Activated T-helper 1 cell treated with Interleukin-2 at 50 U/mL for 16 hours (primary cell): ENCODE data around the gene ADAMTS16.

ENCODE experiments used
- DNase-seq: peaks from one replicate; pipeline ENCODE4 v3.0.0-alpha.2; 2020; ENCODE audit warnings: low read depth

ADAMTS16 gene

DNA sequence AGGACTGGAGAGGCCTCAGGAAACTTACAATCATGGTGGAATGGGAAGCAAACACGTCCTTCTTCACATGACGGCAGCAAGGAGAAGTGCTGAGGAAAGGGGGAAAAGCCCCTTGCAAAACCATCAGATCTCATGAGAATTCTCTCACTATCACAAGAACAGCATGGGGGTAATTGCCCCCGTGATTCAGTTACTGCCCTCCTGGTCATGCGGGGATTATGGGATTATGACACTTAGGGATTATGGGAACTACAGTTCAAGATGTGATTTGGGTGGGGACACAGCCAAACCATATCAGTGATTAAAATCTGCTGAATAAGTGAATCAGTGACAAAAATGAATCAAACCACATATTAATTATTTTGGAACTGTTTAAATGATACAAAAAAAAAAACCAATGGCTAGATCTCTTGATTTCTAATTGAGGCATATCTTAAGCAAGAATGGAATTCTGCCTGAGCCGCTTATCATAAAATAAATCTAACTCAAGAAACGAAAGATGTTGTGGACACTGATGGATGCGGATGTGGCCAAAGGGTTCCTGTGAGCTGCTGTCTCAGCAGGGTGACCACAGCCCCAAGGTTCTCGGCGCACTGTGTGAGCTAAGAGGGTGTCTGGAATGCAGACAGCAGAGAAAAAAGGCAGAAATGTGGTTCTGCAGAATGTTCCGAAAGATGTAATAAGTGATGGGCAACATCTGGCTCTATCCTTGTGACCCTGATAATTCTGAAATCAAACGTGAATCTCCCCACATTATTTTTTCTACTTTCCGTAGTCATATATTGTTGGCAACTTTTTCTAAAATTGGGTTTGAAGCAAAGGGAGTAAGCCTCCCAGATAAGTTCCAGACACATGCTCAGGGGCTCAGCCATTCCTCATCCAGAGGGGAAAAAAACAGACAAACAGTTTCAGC, 175.2 kb downstream of the ADAMTS16 start:
- no peak for DNase-seq

DNA sequence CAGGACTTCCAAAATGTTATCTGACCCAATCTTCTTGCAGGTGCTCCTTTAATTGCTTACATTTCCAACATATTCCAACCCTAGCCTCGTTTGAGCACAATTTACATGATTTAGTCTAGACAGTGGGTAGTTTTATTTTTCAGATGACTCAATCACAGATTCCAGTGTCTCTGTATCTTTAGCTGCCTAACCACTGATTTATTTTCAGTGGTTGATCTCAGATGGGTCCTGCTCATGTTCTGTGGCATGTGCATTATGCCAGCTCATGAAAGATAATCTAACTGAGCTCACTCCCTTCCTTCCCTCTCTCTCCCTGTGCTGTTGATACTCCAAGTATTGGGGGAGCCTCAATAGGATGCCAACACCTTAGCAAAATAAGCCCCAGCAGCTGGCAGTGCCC, 176.2 kb downstream of the ADAMTS16 start:
- no peak for DNase-seq

DNA sequence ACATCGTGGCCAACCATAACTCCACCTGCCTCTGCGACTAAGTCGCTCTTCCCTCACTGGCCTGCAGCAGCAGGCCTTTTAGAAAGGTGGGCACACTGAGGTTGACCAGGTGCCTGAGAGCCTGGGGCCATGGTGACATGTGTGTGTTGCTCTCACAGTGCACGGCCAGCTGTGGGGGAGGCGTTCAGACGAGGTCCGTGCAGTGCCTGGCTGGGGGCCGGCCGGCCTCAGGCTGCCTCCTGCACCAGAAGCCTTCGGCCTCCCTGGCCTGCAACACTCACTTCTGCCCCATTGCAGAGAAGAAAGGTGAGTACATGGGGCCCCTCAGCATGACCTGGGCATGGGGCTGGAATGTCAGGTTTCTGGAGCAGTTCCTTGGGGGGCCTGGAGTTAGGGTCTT, 177.8 kb downstream of the ADAMTS16 start:
- no peak for DNase-seq

DNA sequence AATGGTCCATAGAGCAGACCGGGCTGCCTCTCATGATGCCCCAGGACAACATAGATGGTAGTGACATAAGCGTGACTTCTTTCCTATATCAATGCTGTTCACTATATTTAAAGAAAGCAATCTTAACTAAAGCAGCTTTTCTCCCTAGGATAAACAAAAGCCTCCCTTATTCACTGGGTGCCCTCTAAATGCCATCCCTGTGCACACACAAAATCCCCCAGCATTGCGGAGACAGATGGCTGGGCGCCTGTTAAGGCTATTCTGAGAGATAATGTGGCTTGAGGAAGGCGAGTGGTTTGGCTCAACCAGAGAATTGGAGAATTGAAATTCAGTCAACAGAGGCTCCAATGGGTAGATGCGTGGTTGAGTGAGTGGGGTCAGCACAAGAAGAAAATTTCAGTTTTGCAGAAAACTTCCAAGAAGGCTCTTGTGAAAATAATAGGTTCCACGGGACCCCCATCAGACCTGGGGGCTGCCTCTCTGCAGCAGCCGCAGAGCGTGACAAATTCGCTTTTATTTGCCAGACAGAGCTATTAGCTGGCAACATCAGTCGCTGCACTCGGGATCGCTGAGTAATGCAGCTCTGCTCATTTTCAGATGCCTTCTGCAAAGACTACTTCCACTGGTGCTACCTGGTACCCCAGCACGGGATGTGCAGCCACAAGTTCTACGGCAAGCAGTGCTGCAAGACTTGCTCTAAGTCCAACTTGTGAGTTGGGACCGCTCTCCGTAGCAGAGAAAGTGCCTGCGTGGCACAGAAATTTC, 178.5 kb downstream of the ADAMTS16 start:
- DNase-seq = no peak

DNA sequence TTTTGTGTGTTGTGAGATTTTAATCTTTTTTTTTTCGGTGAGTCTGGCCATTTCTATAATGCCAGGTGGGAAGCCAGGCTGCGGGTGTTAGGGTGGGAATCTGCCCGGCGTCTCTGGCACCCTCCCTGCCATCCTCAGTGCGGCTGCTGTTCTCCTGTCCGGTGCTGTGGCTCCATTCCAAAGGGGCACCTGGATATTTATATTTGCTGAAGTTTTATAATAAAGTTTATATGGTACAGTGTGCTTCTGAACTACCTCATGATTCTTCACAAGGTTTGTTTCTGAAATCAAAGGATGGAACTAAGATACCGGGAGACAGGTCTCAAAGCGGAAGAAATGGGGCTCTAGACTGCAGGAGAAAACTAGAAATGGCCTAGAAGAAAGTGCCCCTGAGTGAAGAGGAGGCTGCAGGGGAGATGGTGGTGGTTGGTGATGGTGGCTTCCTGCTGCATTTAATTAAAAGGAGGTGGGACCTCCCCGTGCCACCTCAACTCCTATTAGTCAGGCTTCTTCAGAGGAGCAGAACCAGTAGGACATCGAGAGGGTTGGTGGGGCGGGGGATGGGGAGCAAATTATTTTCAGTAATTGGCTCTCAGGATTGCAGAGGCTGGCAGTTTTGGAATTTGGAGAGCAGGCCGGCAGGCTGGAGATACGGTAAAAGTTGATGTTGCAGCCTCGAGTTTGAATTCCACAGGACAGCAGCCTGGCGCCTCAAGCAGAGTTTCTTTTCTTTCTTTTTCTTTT, 180.1 kb downstream of the ADAMTS16 start:
- DNase-seq = no peak

DNA sequence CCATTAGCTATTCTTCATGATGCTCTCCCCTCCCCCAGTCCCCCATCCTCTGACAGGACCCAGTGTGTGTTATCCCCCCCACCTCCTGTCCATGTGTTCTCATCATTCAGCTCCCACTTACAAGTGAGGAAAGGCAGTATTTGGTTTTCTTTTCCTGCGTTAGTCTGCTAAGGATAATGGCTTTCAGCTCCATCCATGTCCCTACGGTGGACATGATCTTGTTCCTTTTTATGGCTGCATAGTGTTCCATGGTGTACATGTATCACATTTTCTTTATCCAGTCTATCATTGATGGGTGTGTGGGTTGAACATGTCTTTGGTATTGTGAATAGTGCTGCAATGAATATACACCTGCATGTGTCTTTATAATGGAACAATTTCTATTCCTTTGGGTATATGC, 181.0 kb downstream of the ADAMTS16 start:
- no peak for DNase-seq

DNA sequence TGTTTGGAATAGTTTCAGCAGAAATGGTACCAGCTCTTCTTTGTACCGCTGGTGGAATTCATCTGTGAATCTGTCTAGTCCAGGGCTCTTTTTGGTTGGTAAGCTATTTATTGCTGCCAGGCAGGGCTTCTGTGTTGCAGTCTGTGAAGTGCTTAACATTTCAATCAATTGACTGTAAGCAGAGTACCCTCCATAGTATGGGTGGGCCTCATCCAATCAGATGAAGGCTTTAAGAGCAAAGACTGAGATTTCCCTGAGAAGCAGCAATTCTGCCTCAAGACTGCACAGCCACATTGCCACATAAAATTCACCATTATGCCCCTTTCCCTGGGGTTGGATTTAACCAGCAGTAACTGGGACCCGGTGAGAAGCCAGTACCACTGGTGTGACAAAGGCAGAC, 183.4 kb downstream of the ADAMTS16 start:
- DNase-seq = no peak

DNA sequence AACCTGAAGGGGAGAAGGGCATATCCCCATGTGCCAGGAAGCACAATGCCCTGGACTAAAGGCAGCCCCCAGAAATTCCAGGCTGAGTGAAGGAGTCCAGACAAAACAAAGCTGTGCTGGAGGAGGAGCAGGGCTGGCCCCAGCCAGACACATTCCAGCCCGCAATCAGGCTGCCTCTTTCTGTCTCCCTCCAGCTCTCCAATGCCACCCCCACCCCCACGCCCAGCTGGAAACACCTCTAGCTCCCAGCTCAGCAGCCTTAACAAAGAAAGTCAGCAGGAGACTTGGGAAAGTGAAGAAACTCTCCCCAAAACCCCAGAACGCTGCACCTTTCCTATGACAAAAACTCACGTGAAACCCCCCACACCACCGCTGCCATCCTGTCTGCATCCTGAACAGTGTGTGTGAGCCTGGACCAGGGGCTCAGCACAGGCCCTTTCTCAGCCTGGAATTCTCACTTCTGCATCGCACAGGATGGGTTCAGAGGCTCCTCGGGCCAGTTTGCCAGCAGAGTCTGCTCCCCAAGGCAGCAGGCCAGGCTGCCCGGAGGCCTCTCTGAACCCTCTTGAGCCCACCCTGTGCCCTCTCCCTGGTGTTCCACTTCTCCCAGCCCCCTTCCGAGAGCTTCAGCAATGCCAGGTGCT, 186.1 kb downstream of the ADAMTS16 start:
- DNase-seq = no peak

DNA sequence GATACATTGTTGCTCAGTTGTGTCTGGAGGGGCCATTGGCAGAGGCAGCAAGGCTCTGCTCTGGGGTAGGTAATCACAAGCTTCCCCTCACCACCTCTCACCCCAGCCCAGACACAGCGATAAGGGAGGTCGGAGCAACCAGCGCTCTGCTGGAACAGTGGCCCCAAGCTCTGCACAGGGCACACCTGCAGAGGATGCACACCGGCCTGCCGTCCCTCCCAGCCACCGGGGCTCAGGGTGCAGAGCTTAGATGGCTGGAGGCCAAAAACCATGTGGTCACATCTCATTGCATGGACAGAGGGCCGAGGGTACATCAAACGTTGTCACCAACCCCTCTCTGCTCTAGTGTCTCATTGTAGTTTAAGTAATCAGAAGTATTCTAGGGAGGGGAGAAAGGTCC, 187.0 kb downstream of the ADAMTS16 start:
- no peak for DNase-seq

DNA sequence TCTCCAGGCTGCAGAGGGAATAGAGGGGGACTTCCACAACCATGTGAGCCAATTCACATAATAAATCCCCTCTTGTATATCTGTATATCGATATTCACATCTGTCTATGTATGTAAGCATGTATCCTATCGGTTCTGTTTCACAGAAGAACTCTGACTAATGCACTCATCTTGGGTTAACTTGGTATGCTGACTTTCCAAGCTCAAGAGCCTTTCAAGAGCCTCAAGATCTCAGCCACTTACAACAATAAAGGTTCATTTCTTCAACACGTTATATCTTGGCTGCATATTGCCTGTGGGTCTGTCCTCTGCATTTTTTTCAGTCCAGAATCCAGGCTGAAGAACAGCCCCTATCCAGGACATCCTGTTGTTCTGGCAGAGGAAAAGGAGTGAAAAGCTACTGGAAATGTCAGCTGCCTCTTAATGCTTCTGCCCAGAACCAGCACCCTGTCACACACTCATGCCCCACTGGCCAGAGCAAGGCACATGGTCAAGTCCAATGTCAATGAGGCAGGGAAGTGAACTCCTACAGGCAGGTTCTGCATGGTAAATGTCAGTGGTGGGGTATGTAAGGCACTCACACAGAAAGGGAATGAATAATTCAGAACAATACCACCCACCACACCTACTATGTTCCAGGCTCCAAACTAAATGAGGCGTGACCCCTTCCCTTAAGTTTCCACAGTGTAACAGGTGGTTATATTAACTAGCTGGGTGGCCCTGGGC, 190.8 kb downstream of the ADAMTS16 start:
- no peak for DNase-seq

DNA sequence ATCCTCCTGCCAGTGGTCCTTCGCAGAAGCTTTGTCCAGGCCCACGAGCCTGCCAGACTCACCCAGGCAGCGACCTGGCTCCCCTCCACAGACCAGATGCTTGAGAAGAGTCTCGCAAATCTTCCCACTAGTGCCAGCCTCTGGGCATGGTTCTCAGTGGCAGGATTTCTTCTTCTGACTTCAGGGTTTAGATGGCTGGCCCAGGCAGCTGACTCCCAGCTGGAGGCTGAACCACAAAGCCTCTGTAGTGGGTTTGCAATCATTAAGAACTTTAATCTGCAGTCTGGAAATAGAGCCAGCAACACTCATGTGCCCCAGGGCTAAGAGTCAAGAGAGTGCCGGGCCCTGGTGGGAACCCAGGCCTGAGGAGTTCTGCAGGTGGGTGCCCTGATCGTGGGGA, 191.7 kb downstream of the ADAMTS16 start:
- DNase-seq = no peak

DNA sequence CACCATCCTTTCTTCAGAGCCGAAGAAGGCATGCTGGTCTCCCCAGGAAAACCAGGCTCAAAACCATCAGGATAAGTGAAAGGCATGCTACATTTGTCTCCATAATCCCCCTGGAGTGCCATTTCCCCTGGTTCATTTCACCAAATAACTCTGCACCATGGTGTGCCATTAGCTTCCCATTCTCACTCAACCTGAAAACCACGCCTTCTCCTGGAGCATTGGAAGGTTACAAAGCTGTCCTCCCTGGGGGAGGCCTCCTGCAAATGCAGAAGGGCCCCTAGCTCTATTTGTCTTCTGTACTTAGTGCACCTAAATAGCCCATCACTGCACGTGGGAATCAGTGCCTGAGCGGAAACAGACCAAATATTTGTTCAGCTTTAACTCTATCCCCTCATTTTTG, 192.2 kb downstream of the ADAMTS16 start:
- DNase-seq = no peak

DNA sequence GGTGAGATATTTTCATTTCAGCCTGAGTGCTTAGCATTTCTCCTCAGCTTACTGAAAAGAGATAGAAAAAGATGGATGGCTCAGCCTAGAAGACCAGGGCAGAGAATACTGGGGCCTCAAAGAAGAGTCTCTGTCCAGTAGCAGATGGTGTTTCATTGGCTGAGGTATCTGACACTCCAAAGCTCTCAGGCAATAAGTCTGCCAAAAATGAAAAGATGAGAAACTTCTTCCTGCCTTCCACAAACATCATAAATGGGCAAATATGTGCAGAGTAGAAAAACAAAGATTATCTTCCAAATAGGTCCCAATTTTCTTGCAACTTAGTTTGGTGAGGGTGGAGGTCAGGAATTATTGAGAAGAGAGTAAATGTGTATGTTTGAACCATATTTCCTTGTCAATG, 195.0 kb downstream of the ADAMTS16 start:
- no peak for DNase-seq

DNA sequence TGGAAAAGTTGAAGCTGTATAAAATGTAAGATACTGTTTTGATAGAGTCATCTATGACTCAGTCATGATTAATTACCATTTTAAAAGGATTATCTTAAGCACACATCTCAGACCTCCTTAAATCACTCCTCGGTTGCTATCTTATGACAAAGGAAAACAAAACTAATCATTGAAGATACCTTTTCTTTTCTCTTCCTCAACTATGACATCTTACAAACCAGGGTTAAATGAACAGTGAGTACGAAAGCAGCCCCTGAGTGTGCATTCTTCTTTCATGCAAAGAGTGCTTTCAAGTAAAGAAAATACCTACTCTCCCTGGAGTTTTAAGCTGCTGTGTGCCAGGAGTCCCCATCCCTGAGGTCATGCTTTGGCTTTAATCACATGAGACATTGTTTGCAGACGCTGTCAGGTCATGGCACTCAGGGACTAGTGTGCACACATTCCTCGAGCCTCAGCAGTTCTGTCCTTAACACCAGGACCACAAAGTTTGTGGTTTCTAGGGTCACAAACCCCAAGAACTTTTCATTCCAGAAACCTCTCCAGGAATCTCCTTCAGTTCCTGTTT, 195.7 kb downstream of the ADAMTS16 start:
- DNase-seq = no peak

DNA sequence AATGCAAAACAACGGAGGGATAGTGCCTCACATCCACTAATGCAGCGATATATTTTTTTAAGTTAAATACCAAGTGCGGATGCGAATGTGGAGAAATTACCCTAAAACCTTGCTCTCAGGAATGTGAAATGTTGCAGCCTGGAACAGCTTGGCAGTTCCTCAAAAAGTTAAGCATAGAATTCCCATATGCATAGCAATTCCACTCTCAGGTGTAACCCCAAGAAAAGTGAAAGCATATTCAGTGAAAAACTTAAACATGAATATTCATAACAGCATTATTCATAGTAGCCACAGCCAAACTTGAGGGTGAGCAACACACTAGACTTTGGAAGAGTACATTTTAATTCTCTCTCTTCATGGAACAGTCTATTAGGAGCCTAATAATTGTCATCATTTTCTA, 199.1 kb downstream of the ADAMTS16 start:
- no peak for DNase-seq

DNA sequence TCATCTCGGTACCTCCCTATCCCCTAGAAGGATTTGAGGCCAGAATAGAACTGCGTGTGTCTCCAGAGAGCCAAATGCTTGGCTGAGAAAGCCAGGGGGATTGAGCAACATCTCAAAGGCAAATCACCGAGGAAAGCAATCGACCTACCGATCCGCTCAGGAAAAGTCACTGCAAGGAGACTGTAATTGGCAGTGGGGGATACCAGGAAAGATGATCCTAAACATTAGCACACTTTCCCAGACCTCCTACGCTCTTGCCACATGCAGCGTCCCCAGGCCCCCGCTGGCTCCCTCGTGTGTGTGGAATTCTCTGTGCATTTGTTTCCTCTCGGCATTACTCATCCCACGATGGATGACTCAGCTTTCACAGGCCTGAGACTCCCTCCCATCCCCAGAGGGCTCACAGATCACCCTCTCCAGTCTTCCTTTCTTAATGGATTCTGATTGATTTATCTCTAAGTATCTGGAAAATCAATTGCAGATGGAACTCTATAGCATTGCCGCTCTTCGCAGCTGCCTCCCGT, 200.1 kb downstream of the ADAMTS16 start:
- no peak for DNase-seq

DNA sequence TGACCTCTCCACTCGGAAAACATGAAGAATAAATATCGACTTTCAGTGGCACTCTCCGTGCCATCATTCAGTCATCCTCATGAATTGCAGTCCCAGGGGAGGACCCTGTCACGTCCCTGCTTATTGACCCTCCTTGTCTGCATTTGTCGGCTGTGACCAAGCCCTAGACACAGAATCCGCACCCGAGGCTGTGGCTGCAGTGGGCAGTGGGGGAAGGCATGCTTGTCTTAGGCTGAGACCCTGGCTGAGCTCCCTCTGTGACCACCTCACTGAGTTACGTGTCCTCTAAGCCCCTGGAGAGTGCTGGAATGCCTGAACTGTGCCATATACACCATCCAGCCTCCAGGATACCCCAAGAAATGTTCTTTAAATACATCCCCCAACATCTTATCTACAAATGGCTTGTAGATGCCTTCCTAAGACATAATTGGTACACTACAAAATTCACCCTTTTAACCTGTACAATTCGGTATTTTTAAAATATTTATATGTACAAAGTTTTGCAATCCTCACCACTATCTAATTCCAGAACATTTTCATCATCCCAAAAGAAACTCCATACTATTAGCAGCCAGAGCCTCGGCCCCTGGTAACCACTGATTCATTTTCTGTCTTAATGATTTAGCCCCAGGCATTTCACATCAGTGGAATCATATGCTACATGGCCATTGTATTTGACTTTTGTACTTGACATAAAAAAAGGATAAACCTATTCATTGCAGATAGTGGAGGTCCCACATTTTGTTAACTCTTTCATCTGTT, 201.6 kb downstream of the ADAMTS16 start:
- DNase-seq = no peak

DNA sequence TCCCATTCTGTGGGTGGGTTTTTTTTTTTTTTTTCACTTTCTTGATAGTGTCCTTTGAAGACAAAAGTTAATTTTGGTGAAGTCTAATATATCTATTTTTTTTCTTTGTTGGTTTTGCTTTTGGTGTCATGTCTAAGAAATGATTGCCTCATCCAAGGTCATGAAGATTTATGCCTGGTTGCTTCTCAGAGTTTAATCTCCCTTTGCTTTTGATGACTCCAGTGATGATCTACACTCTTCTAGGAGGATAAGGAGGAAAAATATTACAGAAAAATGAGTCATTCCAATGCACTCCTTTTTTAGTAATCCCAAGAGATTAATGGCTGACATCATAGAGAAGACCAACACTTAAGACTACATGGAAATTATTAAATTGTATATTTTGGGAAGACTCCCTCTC, 202.7 kb downstream of the ADAMTS16 start:
- DNase-seq = no peak

DNA sequence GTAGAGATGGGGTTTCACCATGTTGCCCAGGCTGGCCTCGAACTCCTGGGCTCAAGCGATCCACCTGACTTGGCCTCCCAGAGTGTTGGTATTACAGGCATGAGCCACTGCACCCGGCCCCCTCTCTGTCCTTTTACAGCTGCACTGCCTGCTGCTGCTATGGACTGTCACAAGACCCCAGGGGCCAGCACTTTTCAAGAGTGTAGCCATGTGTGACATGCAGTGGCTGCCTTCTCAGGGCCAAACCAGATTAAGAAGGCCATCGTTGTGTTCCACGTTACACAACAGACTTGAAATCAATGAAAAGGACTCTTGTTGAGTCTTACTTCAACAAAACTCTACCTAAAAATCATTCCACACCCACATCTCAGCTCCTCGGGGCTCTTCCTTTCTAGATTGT, 203.4 kb downstream of the ADAMTS16 start:
- DNase-seq = no peak

DNA sequence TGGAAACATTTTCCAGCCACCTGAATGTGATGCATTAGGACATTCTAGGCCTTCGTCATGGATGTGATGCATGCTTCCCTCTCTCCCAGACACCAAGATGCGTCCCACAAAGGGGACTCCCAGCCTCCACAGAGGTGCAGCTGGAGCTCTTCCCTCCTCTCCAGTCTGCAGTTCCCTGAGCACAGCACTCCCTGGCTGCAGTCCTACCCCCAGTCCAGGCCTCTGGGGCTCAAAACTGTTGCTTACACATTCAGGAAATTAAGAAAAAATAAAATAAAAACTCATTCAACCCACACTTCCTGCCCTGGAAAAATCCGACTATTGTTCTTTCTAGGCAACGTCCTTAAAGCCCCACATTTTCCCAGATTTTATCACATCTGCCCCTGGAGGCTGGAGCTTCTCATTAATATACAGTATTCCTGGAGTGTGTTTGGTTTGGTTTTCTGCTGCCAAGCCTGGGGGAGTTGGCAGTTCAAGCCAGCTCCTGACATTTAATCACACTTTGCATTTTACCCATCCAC, 204.0 kb downstream of the ADAMTS16 start:
- DNase-seq = no peak
